C1 segment of cervical spinal cord (tissue), 14 donors: ENCODE measurements around the gene ZFC3H1.

ENCODE experiments used
- DNase-seq, 14 donors: peaks; one replicate each; lab custom pipeline; 2025; lab: John Stamatoyannopoulos, UW

The ZFC3H1 gene

DNA sequence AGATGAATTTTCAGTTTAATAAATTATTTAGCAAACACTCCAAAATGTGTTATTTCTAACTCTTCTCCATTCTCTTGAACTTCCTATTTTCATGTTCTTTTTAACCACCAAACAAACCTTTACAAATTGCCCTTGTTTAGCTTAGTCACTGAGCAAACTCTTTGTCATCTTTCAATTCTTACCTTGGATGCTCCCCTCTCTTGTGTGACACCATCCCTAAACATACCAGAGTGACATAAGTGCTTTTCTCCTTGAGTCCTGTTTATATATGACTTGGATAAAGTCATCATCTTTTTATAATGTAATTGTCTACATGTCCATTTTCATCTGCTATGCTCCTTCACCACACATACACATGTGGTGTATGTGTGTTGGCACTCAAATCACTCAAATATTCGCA, 18.8 kb upstream of the ZFC3H1 start:
- no peak for DNase-seq

DNA sequence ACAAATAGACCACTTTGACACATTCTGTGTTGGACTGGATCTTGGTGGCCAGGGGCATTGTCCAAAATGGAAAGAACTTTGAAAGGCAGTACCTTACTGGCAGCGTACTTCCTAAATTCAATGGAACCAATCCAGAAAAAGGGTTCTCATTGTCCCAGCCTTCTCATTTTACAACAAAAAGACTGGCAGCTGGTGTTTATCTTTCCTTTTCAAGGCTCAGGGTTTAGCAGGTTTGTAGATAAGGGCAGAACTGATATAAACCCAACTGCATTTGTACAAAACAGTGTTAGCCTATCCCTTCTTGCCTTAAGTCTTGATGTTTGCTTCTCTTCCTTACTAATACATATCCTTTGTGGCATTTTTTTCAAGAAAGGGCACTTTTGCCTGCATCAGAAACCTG, 8.2 kb upstream of the ZFC3H1 start:
- no peak for DNase-seq

DNA sequence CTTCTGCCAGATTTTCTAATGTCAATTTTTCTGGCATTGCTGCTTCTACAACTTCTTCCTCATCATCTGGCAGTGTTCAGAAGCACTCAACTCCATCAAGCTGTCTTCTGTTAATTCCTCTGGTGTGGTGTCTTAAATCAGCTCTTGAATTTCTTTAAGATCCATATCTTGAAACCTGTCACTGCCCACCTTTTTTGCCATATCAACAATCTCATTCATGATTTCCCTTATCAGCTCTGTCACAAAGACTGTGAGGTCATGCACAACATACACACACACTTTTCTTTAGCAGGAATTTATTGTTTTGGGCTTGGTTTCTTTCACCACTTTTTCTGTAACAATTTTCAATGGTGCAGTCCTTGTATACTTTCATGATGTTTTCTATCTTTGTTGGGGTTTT, 7.7 kb upstream of the ZFC3H1 start:
- no peak for DNase-seq

DNA sequence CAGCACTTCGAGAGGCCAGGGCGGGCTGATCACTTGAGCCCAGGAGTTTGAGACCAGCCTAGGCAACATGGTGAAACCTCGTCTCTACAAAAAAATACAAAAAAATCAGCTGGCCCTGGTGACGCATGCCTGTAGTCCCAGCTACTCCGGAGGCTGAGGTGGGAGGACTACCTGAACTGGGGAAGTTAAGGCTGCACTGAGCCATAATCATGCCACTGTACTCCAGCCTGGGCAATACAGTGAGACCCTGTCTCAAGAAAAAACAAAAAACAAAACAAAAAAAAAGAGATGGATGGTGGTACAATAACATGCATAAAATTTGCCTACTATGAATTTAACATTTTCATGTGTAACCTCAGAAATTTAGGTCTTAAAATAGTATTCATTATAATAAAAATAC, 2.6 kb upstream of the ZFC3H1 start:
- no peak for DNase-seq

DNA sequence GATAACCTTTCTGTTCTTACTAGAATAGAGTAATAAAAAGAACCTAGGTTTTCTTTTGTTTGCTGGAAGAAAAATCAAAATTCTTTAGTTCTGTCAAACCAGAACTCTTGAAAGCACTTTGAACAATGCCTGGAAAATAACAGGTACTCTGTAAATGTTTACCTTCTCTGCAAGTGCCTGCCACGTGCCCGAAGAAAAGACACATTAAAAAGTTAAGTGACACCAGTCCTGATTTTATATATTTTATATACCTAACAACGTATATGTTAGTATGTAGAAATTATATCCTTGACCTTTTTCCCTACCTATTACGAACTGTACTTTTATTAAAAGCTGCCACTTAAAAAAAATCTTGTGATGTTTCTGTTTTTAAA, 1.4 kb upstream of the ZFC3H1 start:
- DNase-seq: peak in 1 of 14 donors; percentile 36

DNA sequence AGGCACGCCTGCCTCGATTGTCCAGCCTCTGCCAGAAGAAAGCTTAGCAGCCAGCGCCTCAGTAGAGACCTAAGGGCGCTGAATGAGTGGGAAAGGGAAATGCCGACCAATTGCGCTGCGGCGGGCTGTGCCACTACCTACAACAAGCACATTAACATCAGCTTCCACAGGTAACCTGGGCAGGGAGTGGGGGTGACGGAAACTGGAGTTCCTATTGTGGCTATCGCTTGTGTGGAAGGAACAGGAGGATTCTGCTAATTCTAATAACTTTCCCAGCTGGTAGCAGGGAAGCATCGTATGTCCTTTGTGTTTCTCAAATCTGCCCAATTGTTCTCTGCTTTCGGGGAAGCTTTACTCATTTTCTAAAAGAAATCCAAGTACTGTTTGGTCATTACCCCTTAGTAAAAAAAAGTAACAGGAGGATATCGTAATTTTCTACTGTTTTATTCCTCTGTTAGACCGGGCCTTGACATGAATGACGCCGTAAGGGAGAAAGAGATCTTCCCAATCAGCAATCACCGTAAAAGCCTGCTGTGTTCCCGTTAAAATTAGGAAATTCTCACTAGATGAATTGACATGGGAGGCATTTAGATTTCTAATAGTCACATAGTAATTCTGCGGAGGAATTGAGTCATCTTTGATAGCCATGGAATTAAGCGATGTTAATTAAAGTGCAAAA, 902 bp upstream of the ZFC3H1 start:
- peak in 3 of 14 donors; percentile 58 to 80 (median 76) for DNase-seq

DNA sequence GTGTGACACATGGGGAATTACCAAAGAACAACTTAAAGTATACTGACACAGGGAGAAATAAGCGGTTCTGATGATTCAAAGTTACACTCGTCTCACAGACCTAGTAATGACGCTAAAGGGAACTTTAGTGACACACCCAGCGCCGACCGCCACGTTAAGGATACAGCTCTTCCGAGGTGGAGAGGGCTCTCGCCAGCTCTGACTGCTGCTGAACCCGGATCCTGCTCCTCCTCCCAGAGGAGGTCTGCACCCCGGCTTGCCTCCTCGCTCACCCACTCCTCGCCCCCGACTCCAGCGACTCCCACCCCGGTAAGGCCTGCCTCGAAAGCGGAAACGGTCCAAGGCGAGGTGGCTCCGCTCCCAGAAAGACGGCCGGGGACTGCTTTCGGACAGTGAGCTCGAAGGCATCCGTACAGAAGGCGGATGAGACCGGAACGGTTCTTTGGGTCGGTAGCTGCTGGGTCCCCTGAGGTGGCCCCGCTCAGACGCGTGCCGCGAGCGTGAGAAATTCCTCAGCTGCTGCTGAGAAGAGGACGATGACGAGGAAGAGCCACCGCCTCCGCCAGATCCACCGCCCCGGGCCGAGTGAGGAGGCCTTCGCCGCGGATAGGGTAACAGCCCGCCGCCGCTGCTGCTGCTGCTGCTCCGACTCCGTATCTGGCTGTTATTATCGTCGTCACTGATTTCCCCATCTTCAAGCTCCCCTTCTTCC, 643 bp downstream of the ZFC3H1 start:
- peak in 9 of 14 donors; percentile 33 to 80 (median 65) for DNase-seq

DNA sequence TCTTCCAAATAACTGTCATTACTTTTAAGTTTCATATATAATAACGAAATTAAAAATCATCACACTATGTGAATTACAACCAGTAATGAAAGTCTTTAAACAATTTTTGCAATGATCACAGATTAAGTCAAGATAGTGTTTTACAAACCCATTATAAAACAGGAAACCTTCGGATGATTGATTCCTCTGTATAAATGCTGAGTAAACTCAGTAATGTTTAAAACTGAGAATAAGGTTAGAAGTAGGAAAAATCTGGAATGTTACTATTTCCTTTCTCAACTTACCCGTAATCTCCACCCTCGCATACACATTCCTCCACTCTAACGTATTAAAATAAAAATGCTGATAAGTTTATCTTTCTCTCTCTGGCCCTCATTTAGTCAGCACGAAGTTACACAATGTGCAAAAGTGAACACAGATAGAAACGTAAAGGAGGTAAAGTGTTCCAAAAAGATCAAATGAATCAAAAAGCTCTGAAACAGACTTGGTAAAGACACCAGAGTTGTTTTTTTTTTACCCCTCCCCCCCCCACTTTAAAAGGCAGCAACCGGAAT, 1.6 kb downstream of the ZFC3H1 start:
- DNase-seq: no peak

DNA sequence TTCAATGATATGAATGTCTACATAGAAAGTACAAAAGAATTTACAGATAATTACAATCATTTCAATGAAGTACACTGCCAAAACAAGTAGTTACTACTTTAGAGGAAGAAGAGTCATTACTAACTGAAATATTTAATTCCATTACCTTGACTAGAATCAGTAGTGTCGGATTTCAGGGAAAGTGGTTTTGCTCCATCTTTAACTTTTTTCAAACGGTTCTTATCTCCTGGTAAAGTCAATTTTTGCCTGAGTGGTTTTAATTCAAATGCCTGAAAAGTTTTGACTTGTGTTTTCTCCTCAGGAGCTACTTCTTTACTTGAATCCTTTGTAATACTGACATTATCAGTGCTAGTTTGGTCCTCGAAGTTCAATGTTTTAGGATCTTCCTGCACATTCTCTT, 6.9 kb downstream of the ZFC3H1 start:
- no peak for DNase-seq

DNA sequence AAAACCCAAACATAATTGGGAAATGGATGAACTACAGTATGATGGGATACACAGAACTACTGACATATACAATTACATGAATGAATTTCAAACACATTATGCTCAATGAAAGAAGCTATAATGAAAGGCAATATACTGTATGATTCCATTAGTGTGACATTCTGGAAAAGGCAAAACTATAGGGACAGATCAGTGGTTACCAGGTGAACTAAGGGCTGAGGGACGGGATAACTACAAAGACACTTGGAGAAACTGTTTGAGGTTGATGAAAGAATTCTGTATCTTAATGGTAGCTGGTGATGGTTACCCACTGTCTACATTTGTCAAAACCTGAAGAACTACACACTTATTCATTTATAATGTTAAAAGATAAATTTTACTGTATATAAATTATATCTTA, 7.7 kb downstream of the ZFC3H1 start:
- no peak for DNase-seq

DNA sequence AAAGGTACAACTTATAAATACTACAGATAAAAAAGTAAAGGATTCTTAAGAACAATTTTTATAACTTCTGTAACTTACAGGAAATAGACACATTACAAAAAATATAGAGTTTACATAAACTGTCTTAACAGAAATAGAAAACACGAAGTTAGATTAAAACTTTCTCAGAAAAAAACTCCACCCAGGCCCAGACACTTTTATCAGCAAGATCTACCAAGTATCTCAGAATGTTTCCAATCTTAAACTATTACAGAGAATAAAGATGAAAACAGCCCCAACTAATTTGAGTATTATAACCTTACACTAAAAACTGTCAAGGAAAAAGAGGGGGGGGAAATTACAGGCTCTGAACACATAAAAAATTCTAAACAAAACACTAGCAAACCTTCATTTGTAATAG, 8.2 kb downstream of the ZFC3H1 start:
- no peak for DNase-seq

DNA sequence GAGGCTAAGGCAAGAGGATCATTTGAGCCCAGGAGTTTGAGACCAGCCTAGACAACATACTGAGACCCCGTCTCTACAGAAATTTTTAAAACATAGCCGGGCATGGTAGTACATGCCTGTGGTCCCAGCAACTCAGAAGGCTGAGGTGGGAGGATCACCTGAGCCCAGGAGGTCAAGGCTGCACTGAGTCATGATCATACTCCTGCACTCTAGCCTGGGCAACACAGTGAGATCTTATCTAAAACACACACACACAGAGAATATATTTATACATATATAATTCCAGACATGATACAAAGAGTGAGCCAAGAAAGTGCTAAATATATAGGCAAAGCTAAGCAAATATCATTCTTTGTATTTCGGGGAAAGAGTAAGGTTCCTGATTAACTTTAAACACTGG, 9.4 kb downstream of the ZFC3H1 start:
- DNase-seq: no peak

DNA sequence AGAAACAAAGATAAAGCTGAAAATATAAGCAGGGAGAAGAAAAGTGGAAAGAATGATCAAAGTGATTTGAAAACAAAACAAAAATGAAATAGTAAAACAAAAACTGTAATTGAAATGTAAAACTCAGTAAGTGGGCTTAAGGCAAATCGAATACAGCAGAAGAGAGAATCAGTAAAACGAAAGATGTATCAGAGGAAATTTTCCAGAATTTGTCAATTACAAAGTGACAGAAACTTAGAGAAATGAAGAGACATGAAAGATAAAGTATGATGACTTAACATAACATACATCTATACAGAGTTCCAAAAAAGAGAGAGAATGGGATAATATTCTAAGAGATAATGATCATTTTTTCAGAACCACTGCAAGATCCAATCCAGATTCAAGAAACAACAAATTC, 10.5 kb downstream of the ZFC3H1 start:
- DNase-seq: no peak

DNA sequence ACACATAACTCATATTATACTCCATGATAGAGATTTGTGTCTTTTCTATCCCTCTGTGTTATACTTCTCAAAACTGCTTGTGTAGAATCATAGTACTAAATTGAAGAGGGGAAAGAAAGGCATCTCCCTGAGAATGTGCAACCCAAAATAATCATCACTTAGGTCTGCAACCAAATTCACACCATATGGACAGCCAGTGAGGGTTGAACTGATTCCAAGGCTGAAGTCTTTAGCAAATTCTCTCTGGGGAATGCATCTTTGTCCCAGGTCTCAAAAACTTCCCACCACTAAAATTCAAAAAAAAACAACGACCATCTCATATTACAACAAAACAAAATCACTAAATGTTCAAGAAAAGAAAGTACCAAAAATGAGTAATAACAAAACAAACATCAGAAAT, 11.0 kb downstream of the ZFC3H1 start:
- DNase-seq: peak in 1 of 14 donors; percentile 3

DNA sequence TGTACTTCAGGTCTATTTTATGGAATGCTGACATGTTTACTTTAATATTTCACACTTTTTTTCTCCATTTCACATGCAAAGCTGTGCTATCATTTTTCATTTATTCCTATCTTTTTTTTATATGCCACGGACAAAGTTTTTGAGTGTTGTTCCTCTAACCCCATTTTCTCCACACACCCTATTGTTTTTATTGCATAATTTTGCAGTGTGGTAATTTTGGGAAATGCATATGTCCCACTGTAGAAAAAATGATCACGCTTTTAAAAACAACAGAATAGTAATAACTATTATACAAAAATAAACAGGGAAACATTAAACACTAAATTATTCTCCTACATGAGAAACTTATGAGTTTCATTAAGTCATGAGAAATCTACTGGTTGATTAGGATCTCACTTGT, 14.2 kb downstream of the ZFC3H1 start:
- DNase-seq: no peak

DNA sequence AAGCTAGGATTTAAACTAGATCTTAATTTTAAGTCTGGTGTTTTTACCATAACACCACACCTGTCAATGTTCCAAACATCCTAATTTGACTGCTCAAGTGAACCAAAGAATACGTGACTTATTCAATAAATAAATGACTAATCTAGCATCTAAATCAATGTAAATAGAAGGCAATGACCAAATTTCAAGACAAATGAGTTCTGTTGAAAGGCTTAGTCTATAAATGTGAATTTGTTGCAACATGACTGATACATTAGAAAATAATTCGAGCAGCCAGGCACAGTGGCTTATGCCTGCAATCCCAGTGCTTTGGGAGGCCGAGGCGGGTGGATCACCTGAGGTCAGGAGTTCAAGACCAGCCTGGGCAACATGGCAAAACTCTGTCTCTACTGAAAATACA, 15.1 kb downstream of the ZFC3H1 start:
- DNase-seq: no peak

DNA sequence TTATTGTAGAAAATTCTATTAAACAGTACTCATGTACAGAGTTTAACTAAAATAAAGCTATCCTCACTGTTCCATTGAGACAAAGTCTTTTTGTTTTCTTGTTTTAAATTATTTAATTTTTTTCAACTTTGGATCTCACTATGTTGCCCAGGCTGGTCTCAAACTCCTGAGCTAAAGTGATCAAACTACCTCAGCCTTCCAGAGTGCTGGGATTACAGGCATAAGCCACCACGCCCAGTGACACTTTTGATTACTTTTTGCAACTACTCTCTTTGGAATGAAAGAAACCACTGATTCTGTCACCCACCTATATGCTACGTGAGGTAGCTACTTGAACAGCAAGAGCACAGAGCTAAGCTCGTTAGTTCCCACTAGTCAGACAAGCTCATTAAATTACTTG, 17.1 kb downstream of the ZFC3H1 start:
- no peak for DNase-seq

DNA sequence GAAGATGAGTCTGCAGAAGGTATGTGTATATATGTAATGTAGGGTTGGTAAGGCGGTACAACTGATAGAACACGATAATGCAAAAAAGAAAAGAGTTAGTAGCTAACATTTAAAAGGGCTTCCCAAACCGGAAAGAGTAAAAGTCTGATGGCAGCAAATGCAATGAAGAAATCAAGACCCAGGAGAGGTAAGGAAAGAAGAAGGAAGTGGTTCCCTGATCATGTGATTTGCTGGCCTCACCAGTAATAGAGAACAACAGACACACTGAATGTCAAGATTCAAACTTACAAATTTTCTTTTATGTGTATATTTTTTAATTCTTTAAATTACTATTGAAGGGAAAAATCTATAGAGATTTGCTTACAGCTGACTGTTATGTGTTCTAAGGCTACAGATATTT, 18.4 kb downstream of the ZFC3H1 start:
- DNase-seq: no peak

DNA sequence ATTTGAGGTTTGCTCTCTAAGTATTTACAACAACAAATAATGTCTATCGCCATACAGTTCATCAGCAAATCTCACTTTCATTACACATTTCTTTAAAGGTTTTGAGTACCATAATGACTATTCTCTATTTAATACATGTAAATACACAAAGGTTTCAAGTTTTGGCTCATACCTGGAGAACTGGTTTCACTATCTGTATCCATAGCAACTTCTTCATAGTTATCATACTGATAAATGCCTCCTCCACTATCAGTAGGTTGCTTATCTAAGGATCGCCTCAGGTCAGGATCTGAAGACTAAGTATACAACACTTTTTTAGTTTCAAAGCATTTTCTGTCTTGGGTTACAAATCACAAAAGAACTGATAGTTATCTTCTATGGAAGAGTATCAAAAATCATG, 21.4 kb downstream of the ZFC3H1 start:
- no peak for DNase-seq

DNA sequence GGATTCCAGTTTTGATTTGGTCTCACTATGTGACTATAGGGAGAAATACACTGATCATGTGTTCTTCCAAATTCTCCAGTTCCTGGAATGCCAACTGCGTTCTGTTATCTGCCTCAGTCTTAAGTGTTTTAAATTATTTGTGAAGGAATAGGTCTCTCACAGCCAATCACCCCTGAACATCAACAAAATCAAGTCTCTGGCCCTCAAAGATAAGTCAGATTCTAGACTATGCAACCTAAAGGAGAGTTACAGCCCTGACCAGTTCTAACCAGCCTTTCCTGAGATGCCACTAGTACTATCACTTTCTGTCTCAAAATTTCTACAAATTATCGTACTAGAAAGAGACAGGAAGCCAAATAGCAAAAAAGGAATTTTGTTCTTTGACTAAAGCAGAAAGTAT, 22.3 kb downstream of the ZFC3H1 start:
- no peak for DNase-seq

DNA sequence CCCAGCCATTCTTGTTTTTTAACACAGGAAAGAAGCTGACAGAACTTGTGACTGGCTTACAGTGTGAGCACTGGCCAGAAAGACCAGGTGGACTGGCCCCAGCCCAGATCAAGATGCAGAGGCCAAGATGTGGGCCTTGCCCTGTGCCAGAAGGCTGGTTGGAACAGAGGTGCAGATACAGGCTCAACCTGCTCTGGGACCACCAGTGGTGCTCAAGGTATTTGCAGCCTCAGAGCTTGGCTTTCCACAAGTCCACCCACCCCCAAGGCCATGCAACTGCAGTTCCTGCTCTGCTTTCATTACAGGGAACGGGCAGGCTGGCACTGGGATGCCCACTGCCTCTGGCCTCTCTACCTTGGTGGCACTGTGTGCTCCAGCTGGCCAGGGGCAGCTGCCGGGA, 23.3 kb downstream of the ZFC3H1 start:
- DNase-seq: no peak

DNA sequence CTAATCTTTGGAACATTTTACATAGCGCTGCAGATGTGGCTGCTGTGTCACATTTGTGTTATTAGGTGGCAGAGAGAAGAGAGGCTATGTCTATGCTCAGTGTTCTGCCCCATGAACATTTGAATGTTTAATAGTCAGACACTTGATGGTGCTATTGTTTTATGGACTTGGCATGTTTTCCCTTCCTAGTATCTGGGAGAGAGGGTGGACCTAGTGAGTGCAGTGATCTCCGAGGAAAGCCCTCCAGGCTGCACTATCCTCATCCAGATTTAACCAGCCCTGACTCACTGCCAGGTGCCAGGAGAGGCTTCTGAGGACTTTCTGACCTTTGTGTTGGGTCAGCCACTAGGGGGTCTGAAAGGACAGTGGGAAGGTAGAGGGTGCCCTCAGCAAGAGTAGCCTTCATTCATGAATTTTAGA, 24.3 kb downstream of the ZFC3H1 start:
- no peak for DNase-seq

DNA sequence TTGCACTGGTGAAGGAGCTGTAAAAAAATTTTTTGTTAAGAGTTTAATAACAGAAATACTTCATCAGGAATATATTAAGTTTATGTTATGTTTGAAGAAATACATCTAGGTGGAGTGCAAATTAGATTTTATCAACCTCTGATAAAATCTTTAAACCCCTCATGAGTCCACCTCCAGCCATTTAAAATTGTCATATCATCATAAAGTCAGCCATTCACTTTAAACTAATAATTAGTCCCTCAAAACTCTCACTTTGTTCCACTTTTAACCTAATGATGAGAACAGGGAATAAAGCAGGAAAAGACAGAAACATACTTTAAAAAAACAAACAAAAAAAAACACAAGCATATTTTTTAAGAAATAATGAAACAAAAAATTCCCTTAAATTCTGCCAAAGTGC, 25.1 kb downstream of the ZFC3H1 start:
- no peak for DNase-seq
